M059J (cell line): Measurements from ENCODE around the gene PPP2R1B. TPM values are rescaled to one million over a fixed set of nuclear protein-coding genes. Genes with fewer than 3 reads are reported as not detected.
A peak's percentile ranks its signal among the peaks of the same experiment; 100 is the strongest.

Experiments
- DNase-seq: peaks from one replicate; pipeline ENCODE4 v3.0.0-alpha.2; 2012; ENCODE audit warnings: low read depth
- total RNA-seq: library from RNA; depleted of rRNA; stranded (reverse); fragments of >200 nt; shearing (Covaris generic); gene quantifications from 2 replicates; pipeline ENCODE4 v1.2.3, GENCODE V29; 2014

Gene PPP2R1B
- total RNA-seq, 1 experiment from 2014 or later, result 46.0 TPM

- DNase-seq, result no peak
Observed at GRCh38 chr11:111748035-111748804, 18.0 kb downstream of the PPP2R1B start.

GRCh38 chr11:111745719-111746504, 20.3 kb downstream of the PPP2R1B start:
- DNase-seq, result peak; percentile 76

DNA sequence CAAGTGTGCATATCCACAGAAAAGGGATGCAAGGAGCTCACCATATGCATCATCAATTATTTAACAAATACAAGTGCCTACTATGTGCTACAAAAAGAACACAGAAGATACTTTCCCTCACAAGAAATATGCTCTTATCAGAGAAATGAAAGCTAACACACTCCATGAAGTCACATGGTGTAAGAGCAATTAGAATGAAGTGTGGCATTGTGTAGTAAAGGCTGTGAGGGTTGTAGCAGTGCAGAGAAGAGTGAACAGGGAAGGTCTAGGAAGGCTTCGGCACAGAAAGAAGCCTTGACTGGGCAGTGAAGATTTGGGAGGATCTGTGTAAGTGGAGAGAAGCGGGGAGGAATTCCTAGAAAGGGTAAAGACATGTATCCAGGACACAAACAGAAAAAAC, 22.5 kb downstream of the PPP2R1B start:
- DNase-seq, result no peak

GRCh38 chr11:111741751-111742150, 24.4 kb downstream of the PPP2R1B start:
- DNase-seq, result no peak

DNA sequence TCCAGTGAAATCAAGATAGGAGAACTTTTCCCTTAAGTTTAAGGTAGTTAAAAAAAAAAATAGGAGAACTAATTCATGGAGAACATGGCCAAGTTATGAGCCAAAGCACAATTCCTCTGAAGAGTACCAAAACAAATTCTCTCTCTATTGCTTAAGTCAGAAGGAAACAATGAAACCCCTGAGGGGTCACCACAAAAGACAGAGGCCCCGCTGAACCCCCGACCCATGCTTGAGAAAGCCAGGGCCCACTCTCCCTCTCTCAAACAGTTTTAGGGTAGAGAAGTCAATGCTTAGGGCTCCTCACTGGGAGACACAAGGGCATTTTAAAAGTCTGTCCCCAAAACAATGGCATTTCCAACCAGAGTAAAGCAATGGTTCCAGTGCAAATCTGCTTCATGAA, 26.9 kb downstream of the PPP2R1B start:
- no peak for DNase-seq

DNA sequence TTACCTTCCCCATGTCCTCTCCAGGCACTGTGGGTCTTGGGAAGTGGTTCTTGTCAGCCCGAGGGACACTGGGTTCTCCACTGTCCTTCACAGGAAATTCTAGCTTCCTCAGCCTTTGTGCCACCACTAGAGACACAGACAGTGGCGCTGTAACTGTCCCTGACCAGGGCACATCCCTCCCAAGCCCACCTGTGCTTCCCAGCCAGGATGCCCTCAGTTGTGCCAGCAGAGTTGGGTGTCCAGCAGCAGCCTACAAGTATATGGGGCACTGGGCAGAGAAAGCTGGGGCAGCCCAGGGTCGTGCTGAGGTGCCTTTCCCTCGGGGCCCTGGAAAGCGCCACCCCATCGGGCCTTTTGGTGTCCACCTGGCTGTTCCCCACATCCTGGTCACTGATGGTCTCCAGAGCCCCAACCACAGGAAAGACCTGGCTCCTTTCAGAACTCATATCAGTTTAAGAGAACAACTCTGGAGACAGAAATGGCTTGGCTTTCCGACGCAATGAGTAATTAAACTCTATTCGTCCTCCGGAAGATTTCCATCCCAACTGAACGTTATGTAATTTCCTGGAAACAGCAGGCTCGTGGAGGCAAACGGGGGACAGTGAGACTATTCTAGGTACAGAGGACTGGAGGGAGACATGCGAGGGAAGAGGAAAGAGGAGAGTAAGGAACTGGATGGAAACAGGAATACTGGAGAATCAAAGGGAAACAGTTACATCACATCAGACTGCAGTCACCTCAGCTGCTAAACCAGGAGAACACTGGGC, 28.6 kb downstream of the PPP2R1B start:
- DNase-seq, result no peak

DNA sequence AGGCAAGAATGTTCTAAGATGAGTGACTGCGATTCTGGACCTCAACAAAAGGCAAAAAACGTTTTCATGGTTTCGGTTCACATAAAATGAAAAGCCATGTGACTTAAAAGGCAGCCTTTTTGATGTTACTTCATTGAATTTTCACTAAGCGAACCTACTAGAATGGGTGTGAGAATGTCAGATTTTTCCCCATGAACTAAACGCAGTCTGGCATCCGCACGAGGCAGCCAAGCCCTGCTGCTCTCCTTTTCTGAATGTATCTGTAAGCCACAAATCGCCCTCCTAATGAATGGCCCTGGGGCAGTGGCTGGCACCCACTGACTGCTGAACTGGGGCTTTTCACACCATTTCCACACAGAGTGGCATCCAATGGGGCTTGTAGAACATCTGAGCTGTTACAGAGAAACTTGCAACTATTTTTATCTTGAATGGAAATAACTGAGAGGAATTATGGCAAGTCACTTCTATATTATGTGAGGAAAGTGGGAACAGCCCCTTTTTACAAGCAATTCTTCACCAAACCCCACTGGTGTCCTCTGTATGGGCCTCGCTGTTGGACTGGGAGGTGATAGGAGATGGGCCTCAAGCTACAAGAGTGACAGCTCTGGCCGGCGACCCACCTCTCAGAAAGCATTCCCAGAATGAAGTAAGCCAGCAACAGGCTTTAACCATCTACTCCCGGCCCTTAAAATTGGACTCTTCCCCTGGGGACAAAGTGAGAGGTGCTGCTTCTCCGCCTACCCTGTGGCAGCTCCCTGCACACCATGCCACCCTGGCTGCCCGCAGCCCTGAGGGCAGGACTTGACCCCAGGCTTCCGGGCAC, 29.4 kb downstream of the PPP2R1B start:
- peak; percentile 43 for DNase-seq

- peak; percentile 77 for DNase-seq
Observed at GRCh38 chr11:111736181-111736590, 30.0 kb downstream of the PPP2R1B start.

DNA sequence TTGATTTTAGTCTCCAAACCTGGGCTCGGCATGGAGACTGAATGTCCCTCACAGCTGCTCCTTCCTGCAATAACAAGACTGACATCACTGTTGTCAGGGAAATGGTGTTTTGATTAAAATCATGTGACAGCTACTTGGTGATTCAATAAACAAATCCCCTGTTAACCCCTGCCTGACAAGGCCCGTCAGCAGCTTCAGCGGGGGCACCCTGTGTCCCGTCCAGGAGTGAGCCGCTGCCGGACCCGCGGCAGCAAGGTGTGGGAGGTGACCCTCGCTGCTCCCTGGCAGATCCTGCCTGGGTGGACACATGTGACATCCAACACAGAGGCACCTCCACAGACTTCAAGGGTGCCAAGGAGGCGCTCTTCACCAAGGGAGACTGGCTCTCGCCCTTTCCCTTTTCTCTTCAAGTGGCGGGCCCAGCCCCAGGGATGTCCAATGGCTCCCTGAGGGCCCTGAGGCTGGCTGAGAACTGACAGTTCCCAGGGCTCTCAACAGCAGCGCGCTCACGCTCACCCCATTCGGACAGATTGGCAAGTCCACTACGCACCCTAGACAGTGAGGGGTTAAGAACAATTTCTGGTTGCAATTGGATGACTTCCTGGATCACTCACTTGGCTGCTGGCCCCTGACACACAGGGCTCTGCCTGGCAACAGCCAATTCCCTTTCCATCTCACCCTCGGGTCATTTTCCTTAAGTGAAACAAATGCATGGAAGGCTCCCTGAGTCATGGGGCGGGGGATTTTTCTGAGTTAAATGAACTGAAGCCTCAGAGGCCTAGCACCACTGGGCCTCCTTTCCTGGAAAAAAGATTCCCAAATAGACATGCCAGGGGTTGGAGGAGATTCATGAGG, 30.7 kb downstream of the PPP2R1B start:
- DNase-seq, result peak; percentile 100

GRCh38 chr11:111734954-111735261, 31.3 kb downstream of the PPP2R1B start:
- DNase-seq, result no peak

- DNase-seq, result peak; percentile 25
Observed at GRCh38 chr11:111734101-111734953, 31.9 kb downstream of the PPP2R1B start.

GRCh38 chr11:111733611-111734088, 32.5 kb downstream of the PPP2R1B start:
- DNase-seq, result peak; percentile 13

DNA sequence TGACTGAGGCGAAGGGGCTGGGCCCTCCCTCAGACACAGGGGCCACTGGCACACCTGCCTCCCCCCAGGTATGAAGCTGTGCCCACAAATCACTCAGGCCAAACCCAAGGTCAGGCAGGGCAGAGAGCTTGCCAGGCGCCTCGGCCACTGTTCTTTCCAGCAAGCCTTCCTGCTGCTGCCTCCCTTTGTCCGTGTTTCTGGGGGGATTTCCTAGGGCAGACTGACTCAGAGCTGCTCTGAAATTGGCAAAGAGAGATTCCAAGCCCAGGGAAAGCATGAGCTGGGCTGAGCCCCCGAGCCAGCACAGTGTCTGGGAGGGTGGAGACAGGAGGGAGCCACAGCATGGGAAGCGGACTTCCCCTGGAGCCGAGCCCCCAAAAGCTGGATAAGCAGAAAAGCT, 33.2 kb downstream of the PPP2R1B start:
- DNase-seq, result peak; percentile 78

- DNase-seq, result no peak
Observed at GRCh38 chr11:111731821-111732220, 34.4 kb downstream of the PPP2R1B start.

DNA sequence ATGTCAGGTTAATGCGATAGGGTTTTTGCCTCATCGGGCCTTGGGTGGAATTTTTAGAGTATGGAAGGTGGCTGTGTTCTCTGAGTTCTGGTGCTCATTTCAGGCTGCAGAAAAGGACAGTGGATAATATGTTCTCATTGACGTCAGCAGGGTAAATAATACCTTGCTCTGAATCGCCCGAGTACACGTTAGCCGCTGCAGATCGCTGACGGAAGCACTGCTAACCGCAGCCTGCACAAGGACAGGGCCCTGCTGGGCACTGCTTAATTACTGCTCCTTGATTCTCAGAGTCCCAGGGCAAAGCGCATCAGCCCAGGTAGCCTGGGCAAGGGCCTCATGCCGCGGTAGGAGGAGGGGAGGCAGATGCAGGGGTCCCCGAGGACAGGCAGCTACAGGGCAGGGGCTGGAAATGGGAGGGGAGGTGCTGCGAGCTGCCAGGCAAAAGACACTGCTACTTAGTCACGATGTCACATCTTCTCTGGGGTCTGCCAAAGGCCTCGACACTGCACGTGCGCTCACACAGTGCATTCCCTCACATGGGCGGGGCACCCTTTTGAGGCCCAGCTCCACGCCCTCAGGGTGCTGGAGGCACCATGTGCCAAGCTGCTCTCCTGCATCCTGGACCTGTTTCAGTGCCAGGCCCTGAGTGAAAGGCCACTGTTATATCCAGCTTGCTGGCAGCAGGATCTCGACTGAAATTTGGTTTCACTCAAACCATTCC, 35.2 kb downstream of the PPP2R1B start:
- DNase-seq, result peak; percentile 33

DNA sequence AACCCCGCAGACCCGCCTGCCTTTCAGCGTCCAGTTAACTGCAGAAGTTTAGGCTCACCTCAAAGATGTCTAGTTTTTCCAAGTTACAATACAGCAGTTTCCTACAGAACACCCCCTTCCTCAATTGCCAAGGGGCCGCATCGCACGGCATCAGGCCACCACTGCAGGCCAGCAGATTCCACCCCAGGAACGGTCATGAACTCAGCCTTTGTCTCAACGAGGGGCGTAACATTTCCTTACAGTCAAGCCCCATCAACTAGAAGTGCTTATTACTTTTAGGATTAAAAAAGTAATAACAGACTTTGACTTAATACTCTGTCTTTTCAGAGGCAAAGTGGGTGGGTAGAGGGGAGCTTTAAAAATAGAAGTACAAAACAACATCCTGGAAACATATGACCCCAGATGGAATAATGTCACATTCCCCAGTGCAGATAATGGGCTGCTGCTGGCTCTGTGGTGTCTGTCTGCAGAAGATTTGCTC, 36.3 kb downstream of the PPP2R1B start:
- DNase-seq, result no peak

DNA sequence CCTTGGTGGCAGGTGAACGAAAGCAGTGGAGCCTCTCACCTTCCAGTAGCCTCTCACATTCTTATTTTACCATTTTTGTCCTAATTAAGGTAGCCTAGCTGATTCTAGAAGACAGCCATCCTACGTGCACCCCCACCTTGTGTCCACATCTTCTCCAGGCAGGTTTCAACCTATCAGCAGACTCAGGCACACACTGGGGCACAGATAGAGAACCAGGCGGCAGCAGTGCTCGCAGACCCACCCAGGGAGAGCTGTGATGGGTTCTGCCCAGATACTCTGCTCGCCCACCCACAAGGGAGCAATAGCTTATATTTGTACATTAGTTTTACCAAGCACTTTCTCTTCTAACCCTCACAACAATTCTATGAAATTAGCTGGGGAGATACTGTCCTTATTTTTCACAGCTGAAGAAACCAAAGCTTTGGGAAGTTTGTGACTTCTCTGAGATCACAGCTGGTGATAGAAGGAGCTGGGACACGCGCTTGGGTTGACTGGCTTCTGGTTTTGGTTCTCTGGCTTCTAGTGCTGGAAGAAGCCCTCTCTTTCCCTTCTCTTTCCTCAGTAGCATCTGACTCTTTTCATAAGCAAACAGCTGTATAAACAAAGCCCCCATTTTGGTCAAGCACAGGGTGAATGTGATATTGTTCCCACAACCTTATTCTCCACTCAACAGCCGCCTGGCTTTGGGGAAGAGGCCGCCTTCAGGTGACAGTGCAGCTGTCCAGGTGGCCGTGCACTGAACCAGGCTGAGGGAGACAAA, 36.9 kb downstream of the PPP2R1B start:
- DNase-seq, result no peak

- DNase-seq, result no peak
Observed at GRCh38 chr11:111727431-111727830, 38.8 kb downstream of the PPP2R1B start.
